ENCODE measurements around the gene USP26. TPM values are rescaled to one million over a fixed set of nuclear protein-coding genes. Genes with fewer than 3 reads are reported as not detected.

Gene USP26
- total and polyA plus RNA-seq, 2 donors (not counting 3 experiments of a cell fraction or from before 2014, with no cell fraction given): not detected

DNA sequence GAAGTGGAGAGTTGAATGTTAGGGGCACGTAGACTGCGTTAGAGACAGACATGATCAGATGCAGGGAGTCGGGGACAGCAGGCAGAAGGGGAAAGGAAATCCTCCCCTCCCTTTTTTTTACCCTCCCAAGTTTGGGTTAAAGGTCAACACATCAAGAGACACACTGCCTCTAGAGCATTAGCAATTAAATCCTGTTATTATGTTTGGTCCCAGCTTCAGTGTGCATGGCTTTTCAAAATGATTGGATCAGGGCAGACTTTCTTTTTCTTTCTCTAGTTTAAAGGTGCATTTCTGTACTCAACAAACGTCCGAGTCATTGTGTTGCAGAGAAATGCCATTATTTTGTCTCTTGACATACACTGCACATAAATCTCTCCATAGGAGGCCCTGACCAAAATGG, 63.9 kb downstream of the USP26 start:
- H3K4me1 ChIP-seq (ENCODE audit: control insufficient read depth, extremely low read depth, insufficient read depth, low read length): no peaks in the 10 kb centered on the region
- no peak overlapping the region for H3K4me2 ChIP-seq (ENCODE audit: insufficient read depth, low read length)
- ChIA-PET POLR2A (no interaction called here), CTCF (no interaction called here)
- H3K9ac ChIP-seq (replicated peaks; ENCODE audit: extremely low read depth, insufficient read depth, low read length): no peak overlapping the region
- no peaks in the 10 kb centered on the region for H3K79me2 ChIP-seq (ENCODE audit: control insufficient read depth, insufficient read depth, low read length)
- no peaks in the 10 kb centered on the region for H3K27me3 ChIP-seq (ENCODE audit: control insufficient read depth in 2 of 2, insufficient read depth in 2 of 2, low read length in 2 of 2)
- TF ChIP-seq POLR2AphosphoS5 (IDR thresholded peaks at IDR 0.05; ENCODE audit: insufficient read depth, low read depth, low read length): no peak
- TF ChIP-seq FOS (IDR thresholded peaks at IDR 0.05; ENCODE audit: borderline replicate concordance, insufficient read depth, low read length): no peak
- TF ChIP-seq, protein P1, sequence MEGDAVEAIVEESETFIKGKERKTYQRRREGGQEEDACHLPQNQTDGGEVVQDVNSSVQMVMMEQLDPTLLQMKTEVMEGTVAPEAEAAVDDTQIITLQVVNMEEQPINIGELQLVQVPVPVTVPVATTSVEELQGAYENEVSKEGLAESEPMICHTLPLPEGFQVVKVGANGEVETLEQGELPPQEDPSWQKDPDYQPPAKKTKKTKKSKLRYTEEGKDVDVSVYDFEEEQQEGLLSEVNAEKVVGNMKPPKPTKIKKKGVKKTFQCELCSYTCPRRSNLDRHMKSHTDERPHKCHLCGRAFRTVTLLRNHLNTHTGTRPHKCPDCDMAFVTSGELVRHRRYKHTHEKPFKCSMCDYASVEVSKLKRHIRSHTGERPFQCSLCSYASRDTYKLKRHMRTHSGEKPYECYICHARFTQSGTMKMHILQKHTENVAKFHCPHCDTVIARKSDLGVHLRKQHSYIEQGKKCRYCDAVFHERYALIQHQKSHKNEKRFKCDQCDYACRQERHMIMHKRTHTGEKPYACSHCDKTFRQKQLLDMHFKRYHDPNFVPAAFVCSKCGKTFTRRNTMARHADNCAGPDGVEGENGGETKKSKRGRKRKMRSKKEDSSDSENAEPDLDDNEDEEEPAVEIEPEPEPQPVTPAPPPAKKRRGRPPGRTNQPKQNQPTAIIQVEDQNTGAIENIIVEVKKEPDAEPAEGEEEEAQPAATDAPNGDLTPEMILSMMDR (IDR thresholded peaks at IDR 0.05; ENCODE audit: extremely low read depth in 1 of 2, insufficient read depth in 1 of 2, low read depth in 1 of 2, low read length in 2 of 2): no peak
- TF ChIP-seq MYC (IDR thresholded peaks at IDR 0.05; ENCODE audit: low read depth, low read length): no peak
- no peak for TF ChIP-seq POLR2A (IDR thresholded peaks at IDR 0.05; ENCODE audit: low read depth, low read length)
- TF ChIP-seq, protein P2, sequence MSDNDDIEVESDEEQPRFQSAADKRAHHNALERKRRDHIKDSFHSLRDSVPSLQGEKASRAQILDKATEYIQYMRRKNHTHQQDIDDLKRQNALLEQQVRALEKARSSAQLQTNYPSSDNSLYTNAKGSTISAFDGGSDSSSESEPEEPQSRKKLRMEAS (IDR thresholded peaks at IDR 0.05; ENCODE audit: insufficient read depth, insufficient read length): no peak
- TF ChIP-seq JUN (IDR thresholded peaks at IDR 0.05; ENCODE audit: borderline replicate concordance, insufficient read depth, insufficient read length, low read depth): no peak
- TF ChIP-seq EZH2 (IDR thresholded peaks at IDR 0.05; ENCODE audit: borderline replicate concordance, low read depth, low read length, severe bottlenecking): no peak
- no peak for TF ChIP-seq GATA2 (IDR thresholded peaks at IDR 0.05; ENCODE audit: insufficient read depth, insufficient read length, low read depth, low read length)
- no peak overlapping the region for H2AFZ ChIP-seq (ENCODE audit: low read depth, low read length)
- H3K36me3 ChIP-seq (ENCODE audit: control insufficient read depth in 2 of 2, extremely low read depth in 1 of 2, insufficient read depth in 2 of 2, low read length in 2 of 2): no peaks in the 10 kb centered on the region
- no peak overlapping the region for H3K27ac ChIP-seq (ENCODE audit: insufficient read depth, low read depth, low read length)
- H3K9me3 ChIP-seq (replicated peaks; ENCODE audit: control insufficient read depth, insufficient read depth, low read length): no peaks in the 10 kb centered on the region
- H3K4me3 ChIP-seq (replicated peaks in 1 of 3; ENCODE audit: insufficient read depth in 1 of 3, low read depth in 1 of 3, low read length in 3 of 3): no peak overlapping the region
- DNase-seq (ENCODE audit: low read depth, low spot score) (no peak), FAIRE-seq (no peak)
- no TSS peak for BruUV-seq (replicated peaks)
- H3K9me1 ChIP-seq (replicated peaks; ENCODE audit: control insufficient read depth, extremely low read depth, insufficient read depth, low read length): no peaks in the 10 kb centered on the region
- intact Hi-C loops (cut with micrococcal nuclease) (no loop called here), dilution Hi-C loops (cut with MboI; ENCODE audit: extremely low pct_ligation_motif_present, low sequenced_read_pairs) (no loop called here)
- no peaks in the 10 kb centered on the region for H4K20me1 ChIP-seq (replicated peaks; ENCODE audit: control insufficient read depth, extremely low read depth, insufficient read depth, low read length)
